ENCODE measurements around the gene RTKN2. TPM values are rescaled to one million over a fixed set of nuclear protein-coding genes. Genes with fewer than 3 reads are reported as not detected.

RTKN2 gene
- total and polyA plus RNA-seq, 2 of the 4 experiments (the other 2 are of a cell fraction): 0.75 to 0.90 TPM

DNA sequence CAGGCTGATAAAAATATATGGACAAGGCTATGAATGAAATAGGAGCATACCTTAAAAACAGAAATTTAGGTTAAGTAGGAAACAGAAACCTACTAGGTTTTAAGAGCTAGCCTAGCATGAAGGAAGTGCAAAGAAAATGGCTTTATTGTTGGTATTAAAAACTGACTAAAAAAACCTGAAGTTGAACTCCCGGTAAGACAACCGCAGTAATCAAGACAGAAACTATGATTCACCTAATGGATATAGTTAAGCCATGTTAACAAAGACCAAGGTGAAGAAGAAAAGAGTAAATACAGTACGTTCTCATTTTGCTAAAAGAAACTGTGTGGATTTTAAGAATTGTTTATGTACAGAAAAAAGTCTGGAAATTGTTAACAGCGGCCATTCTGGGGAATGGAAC, 2.5 kb downstream of the RTKN2 start:
- Histone ChIP-seq H3K4me2 (ENCODE audit: low read depth, low read length) (no peak overlapping the region), H3K18ac (ENCODE audit: low read depth, low read length) (no peak overlapping the region), H3K79me1 (ENCODE audit: low read depth in 1 of 2, low read length in 2 of 2) (peaks cover 0 to 3% of the 10 kb centered on the region in 2 experiments; a peak in 2 of 4 replicates), H3K27ac (ENCODE audit: insufficient read depth, low read length) (no peak overlapping the region), H3K4me3 (ENCODE audit: insufficient read depth, low read depth, low read length) (no peak overlapping the region), H2AK5ac (ENCODE audit: low read depth, low read length) (no peak overlapping the region), H3K4me1 (ENCODE audit: control insufficient read depth, insufficient read depth, low read length) (peaks cover 3% of the 10 kb centered on the region; the same call in 1 of the 2 replicates), H3K9me1 (ENCODE audit: insufficient read depth, low read length) (no peaks in the 10 kb centered on the region), H2AFZ (replicated peaks; ENCODE audit: low read length, poor library complexity) (no peak overlapping the region), H3K14ac (replicated peaks; ENCODE audit: low read depth, low read length) (no peak overlapping the region), H4K20me1 (ENCODE audit: insufficient read depth, low read length) (no peaks in the 10 kb centered on the region), H3K23ac (ENCODE audit: low read depth, low read length) (no peak overlapping the region), H2BK5ac (ENCODE audit: low read depth, low read length, poor library complexity, severe bottlenecking) (no peak overlapping the region), H4K91ac (ENCODE audit: insufficient read depth, low read depth, low read length) (no peak overlapping the region), H2BK120ac (ENCODE audit: low read depth, low read length) (no peak overlapping the region), H3K9me3 (ENCODE audit: control insufficient read depth, insufficient read depth, low read length) (no peaks in the 10 kb centered on the region), H4K5ac (ENCODE audit: low read depth, low read length) (no peak overlapping the region), H3K27me3 (ENCODE audit: control insufficient read depth, insufficient read depth, low read length) (peaks cover 6% of the 10 kb centered on the region; the same call in 1 of the 2 replicates), H2BK20ac (ENCODE audit: low read depth, low read length) (no peak overlapping the region), H3K4ac (ENCODE audit: low read depth, low read length) (no peak overlapping the region), H2BK15ac (ENCODE audit: low read depth, low read length) (no peak overlapping the region), H3K56ac (ENCODE audit: extremely low read depth, insufficient read depth, low read length) (no peak overlapping the region), H2AK9ac (replicated peaks; ENCODE audit: low read depth, low read length, poor library complexity) (no peak overlapping the region), H3K36me3 (ENCODE audit: control insufficient read depth, insufficient read depth, low read length) (no peaks in the 10 kb centered on the region), H4K8ac (ENCODE audit: low read depth in 2 of 2, low read length in 2 of 2) (no peak overlapping the region), H3K9ac (ENCODE audit: low read depth, low read length) (no peak overlapping the region)
- in situ Hi-C loops (cut with MboI; ENCODE audit: low sequenced_read_pairs): loop anchor here (25.0 kb wide), 1 partner anchor 546 kb away; the partner anchor contains the start of genes ADO and EGR2
- BruUV-seq (replicated peaks): no TSS peak
- ChIA-PET CTCF (interaction anchor here (0.6 kb wide), 1 partner anchor 1352 kb away, joined by 3 read pairs; no protein-coding TSS in a partner anchor), POLR2A (ENCODE audit: unreplicated experiment) (no interaction called here)
- TF ChIP-seq CTCF (conservative IDR thresholded peaks at IDR 0.05; ENCODE audit: low read depth, low read length) (no peak), SMC3 (IDR thresholded peaks at IDR 0.05; ENCODE audit: low read depth, low read length) (no peak), CEBPB (IDR thresholded peaks at IDR 0.05; ENCODE audit: low read depth, low read length) (no peak), RCOR1 (IDR thresholded peaks at IDR 0.05; ENCODE audit: insufficient replicate concordance, low read length) (no peak), MAFK (IDR thresholded peaks at IDR 0.05; ENCODE audit: low read depth, low read length) (no peak), RAD21 (IDR thresholded peaks at IDR 0.05; ENCODE audit: low read length) (no peak), CHD1 (IDR thresholded peaks at IDR 0.05; ENCODE audit: low read depth, low read length) (no peak), USF2 (IDR thresholded peaks at IDR 0.05; ENCODE audit: low read depth, low read length) (no peak), MXI1 (IDR thresholded peaks at IDR 0.05; ENCODE audit: borderline replicate concordance, low read depth, low read length) (no peak), BHLHE40 (IDR thresholded peaks at IDR 0.05; ENCODE audit: low read depth, low read length) (no peak), NFE2L2 (IDR thresholded peaks at IDR 0.05; ENCODE audit: low read depth, low read length) (no peak)
- TF ChIP-seq, protein P1, sequence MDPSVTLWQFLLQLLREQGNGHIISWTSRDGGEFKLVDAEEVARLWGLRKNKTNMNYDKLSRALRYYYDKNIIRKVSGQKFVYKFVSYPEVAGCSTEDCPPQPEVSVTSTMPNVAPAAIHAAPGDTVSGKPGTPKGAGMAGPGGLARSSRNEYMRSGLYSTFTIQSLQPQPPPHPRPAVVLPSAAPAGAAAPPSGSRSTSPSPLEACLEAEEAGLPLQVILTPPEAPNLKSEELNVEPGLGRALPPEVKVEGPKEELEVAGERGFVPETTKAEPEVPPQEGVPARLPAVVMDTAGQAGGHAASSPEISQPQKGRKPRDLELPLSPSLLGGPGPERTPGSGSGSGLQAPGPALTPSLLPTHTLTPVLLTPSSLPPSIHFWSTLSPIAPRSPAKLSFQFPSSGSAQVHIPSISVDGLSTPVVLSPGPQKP (IDR thresholded peaks at IDR 0.05; ENCODE audit: borderline replicate concordance, low read depth, low read length): no peak
- DNase-seq (no peak), ATAC-seq (ENCODE audit: low read depth) (no peak)
- dilution Hi-C loops (cut with HindIII; ENCODE audit: low sequenced_read_pairs, unreplicated experiment): no loop called here
- WGBS, 2 experiments (ENCODE audit: extremely low coverage in 2 of 2, insufficient read length in 1 of 2): 67% methylated on average over 1 of the region's 4 CpGs; no CpG with 5 or more reads in 1 of the 2 experiments
- intact Hi-C loops (cut with micrococcal nuclease): loop anchor here (5.0 to 10.0 kb wide), 4 partner anchors 166 to 1461 kb away; partner anchors contain the start of gene EGR2

All from IMR-90 (cell line).